HG03442 (cell line): ENCODE results near the gene ACOT11.
A peak's percentile ranks its signal among the peaks of the same experiment; 100 is the strongest.
"Not testable (repeated sequence)": the region's sequence is repeated elsewhere in the genome, so short reads cannot be mapped to it uniquely, and the experiment has no call there.

Source experiments
- ATAC-seq: cut with Tn5 transposase; IDR thresholded peaks from one replicate; pipeline ENCODE4 v1.9.1; 2021; ENCODE audit warnings: mild to moderate bottlenecking, moderate library complexity; ENCODE audit not compliant: unreplicated experiment

Gene ACOT11

GRCh38 chr1:54536656-54537055, 11.4 kb upstream of the ACOT11 start:
- ATAC-seq = not testable (repeated sequence)

DNA sequence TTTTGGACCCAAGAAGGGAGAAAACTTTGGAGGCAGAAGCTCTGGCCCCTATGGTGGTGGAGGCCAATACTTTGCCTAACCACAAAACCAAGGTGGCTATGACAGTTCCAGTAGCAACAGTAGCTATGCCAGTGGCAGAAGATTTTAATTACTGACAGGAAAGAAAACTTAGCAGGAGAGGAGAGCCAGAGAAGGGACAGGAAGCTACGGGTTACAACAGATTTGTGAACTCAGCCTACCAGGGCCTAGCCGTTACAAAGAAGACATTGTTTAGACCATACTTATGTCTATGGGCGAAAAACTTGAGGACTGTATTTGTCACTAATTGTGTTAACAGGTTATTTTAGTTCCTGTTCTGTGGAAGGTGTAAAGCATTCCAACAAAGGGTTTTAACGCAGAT, 10.4 kb upstream of the ACOT11 start:
- no peak for ATAC-seq

DNA sequence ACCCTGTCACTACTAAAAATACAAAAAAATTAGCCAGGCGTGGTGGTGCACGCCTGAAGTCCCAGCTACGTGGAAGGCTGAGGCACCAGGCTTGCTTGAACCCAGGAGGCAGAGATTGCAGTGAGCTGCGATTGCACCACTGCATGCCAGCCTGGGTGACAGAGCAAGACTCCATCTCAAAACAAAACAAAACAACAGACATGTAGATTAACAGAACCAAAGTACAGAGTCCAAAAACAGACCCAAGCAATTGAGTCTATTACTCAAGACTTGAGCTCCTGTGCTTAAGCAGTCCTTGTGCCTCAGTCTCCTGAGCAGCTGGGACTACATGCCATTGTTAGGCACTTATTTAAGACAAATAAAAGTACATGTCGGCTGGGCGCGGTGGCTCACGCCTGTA, 9.5 kb upstream of the ACOT11 start:
- ATAC-seq = no peak

GRCh38 chr1:54540582-54541295, 7.3 kb upstream of the ACOT11 start:
- no peak for ATAC-seq

- peak; percentile 63 for ATAC-seq
Measured at GRCh38 chr1:54542120-54542961, 5.7 kb upstream of the ACOT11 start.

DNA sequence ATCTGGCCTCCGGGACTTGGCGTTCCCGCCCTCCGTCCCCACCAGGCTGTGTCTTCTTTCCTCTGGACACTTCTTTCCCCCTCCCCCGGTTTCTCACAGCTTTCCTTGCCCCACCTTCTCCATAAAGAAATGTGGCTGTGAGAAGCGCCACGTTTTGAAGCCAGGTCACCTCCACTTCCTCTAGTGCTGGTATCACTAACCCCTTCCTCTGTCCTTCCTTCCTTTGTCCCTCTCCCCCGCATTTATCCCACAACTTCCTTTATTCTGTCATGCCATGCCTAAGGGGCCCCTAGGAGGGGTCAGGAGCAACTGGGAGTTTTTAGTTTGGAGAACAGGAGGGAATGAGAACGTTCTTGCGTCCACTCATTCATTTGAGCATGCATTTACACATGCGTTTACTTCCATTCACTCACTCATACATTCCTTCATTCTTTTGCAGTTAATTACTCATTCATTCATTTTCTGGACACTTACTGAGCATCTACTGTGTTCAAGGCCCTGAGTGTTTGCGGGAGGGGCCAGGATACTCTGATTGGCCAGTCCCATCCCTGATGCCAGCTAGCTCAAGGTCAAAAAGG, 5.0 kb upstream of the ACOT11 start:
- ATAC-seq = no peak

- ATAC-seq = no peak
Measured at GRCh38 chr1:54543729-54544496, 4.1 kb upstream of the ACOT11 start.

DNA sequence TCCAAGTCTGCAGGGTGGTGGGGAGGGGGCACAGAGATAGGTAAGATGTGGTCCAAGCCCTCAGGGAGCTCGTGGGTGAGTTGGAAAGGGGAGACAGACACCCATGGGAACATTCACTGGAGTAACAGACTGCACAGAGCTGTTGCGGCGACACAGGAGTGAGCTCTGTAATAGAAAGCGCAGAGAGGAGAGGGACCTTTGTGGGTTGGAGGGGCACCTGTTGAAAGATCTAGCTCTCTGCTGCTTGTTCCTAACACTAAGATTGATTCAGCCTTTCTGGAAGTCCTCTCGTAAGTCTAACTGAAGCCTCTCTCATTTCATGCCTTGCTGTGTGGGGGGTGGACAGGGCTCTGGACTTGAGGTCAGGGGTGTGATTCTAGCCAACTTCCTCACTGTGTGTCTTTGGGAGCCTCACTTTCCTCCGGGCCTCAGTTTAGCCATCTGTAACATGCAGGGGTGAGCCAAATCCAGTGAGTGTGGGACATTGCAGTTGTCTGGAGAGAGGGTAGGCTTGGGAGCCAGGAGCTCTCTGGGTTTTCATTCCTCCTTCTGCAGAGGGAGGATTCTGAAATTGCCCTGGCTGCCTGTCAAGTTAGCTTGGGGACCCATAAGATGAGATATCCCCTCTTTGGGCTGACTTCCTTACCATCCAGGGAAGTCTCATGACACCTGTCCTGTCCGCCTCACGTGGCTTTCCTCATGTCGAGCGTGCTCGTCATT, 2.0 kb upstream of the ACOT11 start:
- no peak for ATAC-seq

- ATAC-seq = no peak
Measured at GRCh38 chr1:54546651-54547401, 1.2 kb upstream of the ACOT11 start.

DNA sequence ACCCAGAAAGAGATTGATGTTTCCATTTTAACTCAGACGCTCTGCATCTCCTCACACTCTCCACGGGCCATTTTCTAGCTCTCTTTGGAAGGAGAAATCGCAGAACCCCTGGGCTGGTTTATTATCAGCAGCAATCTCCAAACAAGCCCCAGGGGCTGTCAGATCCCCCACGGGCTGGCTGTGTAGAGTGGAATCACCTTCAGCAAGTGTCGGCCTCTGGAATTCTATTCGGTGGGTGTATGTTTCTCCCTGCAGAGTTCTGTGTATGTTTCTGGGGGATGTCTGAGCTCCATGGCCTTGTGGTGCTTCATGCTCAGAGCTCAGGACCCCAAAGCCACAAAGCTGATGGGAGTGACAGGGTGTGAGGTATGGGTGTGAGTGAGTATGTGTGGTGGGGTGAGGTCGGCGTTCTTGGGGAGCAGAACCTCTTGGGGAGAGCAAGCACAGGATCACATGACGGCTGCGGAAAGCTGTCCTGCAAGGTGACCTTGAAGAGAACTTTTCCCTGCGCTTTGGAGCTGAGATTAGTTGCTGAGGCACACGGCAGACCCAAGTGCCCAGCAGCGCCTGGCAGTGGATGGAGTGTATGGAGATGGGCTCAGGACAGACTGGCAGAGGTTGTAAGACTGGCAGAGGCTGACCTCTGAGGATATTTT, 489 bp downstream of the ACOT11 start:
- no peak for ATAC-seq

DNA sequence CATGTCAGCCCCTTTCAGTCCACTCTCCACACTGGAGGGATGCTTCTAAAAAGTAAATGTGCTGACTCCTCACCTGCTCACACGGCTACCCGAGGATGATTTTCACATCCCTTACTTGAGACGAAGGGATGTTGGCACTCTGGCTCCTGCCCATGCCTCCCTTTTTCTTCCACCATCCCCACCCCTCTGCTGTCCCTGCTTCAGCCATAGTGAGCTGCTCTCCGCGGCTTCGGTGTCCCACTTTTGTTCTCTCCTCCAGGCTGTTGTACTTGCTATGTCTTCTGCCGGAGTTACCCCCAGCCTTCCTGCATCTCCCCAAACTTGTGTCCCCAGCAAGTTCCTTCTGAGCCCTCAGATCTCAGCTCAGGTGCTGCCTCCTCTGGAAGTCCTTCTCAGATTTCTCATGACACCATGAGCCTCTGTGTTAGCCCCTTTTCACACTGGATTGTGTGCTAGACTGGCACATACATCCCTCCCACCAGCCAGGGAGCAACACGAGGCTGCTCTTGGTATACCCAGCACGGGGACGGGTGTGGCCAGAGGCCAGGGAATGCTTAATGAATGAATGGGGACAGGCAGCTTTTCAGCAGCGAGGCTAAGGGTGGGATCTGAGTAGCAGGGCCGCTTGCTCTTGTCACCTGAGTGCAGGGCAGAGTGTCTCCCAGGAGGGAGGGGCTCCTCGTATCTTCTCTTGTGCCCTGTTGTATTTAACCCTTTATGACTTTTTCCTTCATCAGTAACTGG, 1.3 kb downstream of the ACOT11 start:
- ATAC-seq = no peak

- no peak for ATAC-seq
Measured at GRCh38 chr1:54551891-54552290, 3.9 kb downstream of the ACOT11 start.

- no peak for ATAC-seq
Measured at GRCh38 chr1:54553602-54554313, 5.7 kb downstream of the ACOT11 start.

DNA sequence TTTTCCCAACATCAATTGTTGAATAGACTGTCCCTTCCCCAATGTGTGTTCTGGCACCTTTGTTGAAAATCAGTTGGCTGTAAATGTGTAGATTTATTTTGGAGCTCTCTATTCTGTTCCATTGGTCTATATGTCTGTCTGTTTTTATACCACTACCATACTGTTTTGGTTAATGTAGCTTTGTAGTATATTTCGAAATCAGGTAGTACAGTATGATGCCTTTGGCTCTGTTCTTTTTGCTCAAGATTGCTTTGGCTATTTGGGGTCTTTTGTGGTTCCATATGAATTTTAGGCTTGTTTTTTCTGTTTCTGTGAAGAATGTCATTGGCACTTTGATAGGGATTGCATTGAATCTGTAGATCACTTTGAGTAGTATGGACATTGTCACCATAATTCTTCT, 8.1 kb downstream of the ACOT11 start:
- no peak for ATAC-seq

DNA sequence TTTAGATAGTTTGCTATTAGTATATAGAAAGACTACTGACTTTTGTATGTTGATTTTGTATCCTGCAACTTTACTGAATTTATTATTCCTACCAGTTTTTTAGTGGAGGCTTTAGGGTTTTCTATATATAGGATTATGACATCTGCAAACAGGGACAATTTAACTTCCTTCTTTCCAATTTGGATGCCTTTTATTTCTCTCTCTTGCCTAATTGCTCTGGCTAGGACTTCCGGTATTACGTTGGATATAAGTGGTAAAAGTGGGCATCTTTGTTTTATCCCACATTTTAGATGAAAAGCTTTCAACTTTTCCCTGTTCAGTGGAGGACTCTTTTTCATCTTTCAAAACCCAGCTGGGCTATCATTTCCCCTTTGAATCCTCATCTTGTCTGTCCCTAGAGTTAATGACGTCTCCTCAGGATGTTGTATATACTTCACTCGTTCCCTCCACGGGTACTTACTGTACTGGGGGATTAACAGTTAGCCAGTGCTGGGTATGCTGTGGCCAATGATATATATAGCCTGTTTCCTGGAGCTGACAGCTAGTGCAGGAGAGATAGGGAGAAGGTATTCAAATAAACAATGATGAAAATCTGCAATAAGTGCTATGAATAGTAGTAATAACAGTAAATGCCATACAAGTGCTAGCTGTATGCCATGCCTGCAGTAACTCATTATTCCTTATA, 9.8 kb downstream of the ACOT11 start:
- no peak for ATAC-seq

- ATAC-seq = no peak
Measured at GRCh38 chr1:54558434-54559030, 10.5 kb downstream of the ACOT11 start.

DNA sequence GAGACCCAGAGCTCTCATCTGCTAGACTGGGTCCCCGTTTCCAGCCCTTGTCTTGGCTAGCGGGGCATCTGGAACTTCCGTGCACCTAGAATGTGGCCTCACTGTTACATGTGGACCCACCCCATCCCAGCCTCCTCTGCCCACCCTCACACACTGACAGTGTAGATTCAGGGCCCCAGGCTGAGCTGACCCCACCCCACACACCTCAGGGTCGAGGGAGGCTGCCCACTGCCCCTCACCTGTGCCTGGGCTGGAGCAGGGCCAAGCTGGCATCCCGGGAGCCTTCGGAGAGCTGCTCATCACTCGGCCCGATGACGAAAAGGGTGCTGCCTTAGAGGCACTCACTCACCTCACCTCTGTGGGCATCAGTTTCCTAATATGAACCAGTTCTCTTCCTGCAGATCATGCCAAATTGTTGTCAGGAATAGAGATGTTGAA, 11.1 kb downstream of the ACOT11 start:
- no peak for ATAC-seq
